ENCODE results near the gene TTC5.

- TF ChIP-seq CTCF (IDR thresholded peaks at IDR 0.05; ENCODE audit: low read depth, low read length, poor library complexity, severe bottlenecking) (no peak), EZH2phosphoT487 (IDR thresholded peaks at IDR 0.05; ENCODE audit: borderline replicate concordance, low read length) (no peak)
Measured at GRCh38 chr14:20262642-20263128, 43.1 kb downstream of the TTC5 start.

All from DOHH2 (cell line).